Tibial nerve (tissue), 4 donors: Measurements from ENCODE around the gene TGM2. TPM values are rescaled to one million over a fixed set of nuclear protein-coding genes. Genes with fewer than 3 reads are reported as not detected.
A peak's percentile ranks its signal among the peaks of the same experiment; 100 is the strongest.

ENCODE experiments used
- DNase-seq, 2 donors: peaks; one replicate each; pipeline ENCODE4 v3.0.0-alpha.2; 2019; ENCODE audit warnings: low spot score in 2 of 2
- H3K27ac ChIP-seq, 4 donors: fragments of 200-600 bp; sonication (generic) in 3 of 4; one replicate each; pipeline ENCODE4 v1.5.1; 2017 to 2019; ENCODE audit warnings: mild to moderate bottlenecking in 1 of 4
- H3K27me3 ChIP-seq, 2 donors: fragments of 200-600 bp; sonication (generic) in 1 of 2; one replicate each; pipeline versions ENCODE4 v1.5.1 to v1.6.0; 2017 to 2019
- H3K36me3 ChIP-seq, 3 donors: fragments of 200-600 bp; sonication (generic); one replicate each; pipeline ENCODE4 v1.5.1; 2018 to 2019
- H3K4me1 ChIP-seq, 4 donors: fragments of 200-600 bp; sonication (generic) in 3 of 4; one replicate each; pipeline ENCODE4 v1.5.1; 2017 to 2019
- H3K4me3 ChIP-seq, 4 donors: fragments of 200-600 bp; sonication (generic) in 3 of 4; one replicate each; pipeline ENCODE4 v1.5.1; 2017 to 2019; ENCODE audit warnings: mild to moderate bottlenecking in 1 of 4, moderate library complexity in 1 of 4
- H3K9me3 ChIP-seq, 4 donors: fragments of 200-600 bp; sonication (generic) in 3 of 4; one replicate each; pipeline ENCODE4 v1.5.1; 2017 to 2019
- EP300 ChIP-seq, 2 donors: sonication (generic); formaldehyde crosslinking; IDR thresholded peaks; one replicate each; pipeline ENCODE4 v1.6.1; 2017; ENCODE audit warnings: antibody characterized with exemption in 2 of 2, mild to moderate bottlenecking in 1 of 2
- POLR2A ChIP-seq, 2 donors: fragments of 450-650 bp; IDR thresholded peaks; one replicate each; pipeline ENCODE4 v1.6.1; 2017; ENCODE audit warnings: antibody characterized with exemption in 2 of 2, mild to moderate bottlenecking in 2 of 2, moderate library complexity in 2 of 2
- WGBS, 2 donors: methylation state at CpG; one replicate each; pipeline ENCODE4 v1.1.5; 2018; 5-methylcytosine and 5-hydroxymethylcytosine counted together
- total RNA-seq, 4 donors: library from RNA; depleted of rRNA; stranded (reverse); fragments of >200 nt; gene quantifications; one replicate each; pipeline ENCODE4 v1.1.0, GENCODE V29; 2016
- TF ChIP-seq, protein P1 (sequence below), 5 experiments: fragments of 200-600 bp in 3 of 5; fragments of 450-650 bp in 2 of 5; sonication (generic) in 3 of 5; IDR thresholded peaks; one replicate each; pipeline ENCODE4 v1.5.1; 2016 to 2019; ENCODE audit warnings: antibody characterized with exemption in 5 of 5, mild to moderate bottlenecking in 3 of 5, moderate library complexity in 2 of 5

The TGM2 gene
- total RNA-seq, 4 donors from 2014 or later = 17.0 to 87.6 (median 55.8) TPM

DNA sequence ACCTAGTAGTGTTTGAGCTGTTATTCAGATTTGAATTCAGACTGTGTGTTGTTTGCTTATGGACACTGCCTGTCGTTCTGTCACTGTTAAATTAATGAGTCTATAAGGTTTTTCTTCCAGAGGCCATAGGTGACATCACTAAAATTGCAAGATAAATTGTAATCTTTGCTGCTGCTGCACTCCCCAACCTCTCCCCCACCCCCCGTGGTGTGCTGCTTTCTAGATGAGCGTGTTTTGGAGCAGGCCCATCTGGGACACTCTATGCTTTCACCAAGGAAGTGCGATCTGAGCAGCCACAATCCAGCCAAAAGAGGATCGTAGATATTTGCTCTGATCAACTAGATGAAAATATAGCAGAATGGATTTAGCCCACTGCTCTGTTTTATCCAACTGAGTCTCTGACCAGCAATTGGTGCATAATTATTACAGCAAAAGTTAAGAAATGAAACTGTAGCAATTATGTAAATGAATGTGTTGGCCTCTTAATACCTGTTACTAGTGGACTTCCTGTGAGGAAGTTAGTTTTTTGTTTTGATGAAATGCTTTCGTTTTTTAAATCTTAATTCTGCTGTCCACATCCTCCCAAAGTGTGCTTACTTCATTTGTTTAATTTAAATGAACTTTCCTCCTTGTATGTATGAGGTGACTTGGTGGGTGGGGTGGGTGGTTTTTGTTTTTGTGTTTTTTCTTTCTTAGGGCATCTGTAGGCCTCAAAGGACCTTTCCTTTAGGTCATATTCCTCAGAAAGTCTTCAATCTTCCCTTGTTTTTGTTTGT is 73.4 kb downstream of the TGM2 start:
- H3K4me1 ChIP-seq = peaks cover 0 to 35% (median 23%) of the 10 kb centered on the region in 4 donors
- no peak for TF ChIP-seq POLR2A (IDR thresholded peaks at IDR 0.05)
- no peak for TF ChIP-seq EP300 (IDR thresholded peaks at IDR 0.05)
- peak overlapping the region in 3 of 4 donors; percentile 14 to 66 (median 36) for H3K27ac ChIP-seq
- DNase-seq = no peak
- H3K36me3 ChIP-seq = peaks cover 0 to 50% (median 0%) of the 10 kb centered on the region in 3 donors
- no peak overlapping the region for H3K4me3 ChIP-seq
- 50 to 51% methylated on average over 6 of the region's 6 CpGs for WGBS, 2 donors
- H3K27me3 ChIP-seq = no peaks in the 10 kb centered on the region
- no peaks in the 10 kb centered on the region for H3K9me3 ChIP-seq

GRCh38 chr20:38090061-38090460 is 75.0 kb downstream of the TGM2 start:
- WGBS, 2 donors = 86 to 92% methylated on average over 7 of the region's 7 CpGs
- DNase-seq = no peak
- Histone ChIP-seq H3K27ac (no peak overlapping the region), H3K27me3 (no peaks in the 10 kb centered on the region), H3K9me3 (no peaks in the 10 kb centered on the region), H3K4me1 (peaks cover 0 to 31% (median 20%) of the 10 kb centered on the region in 4 donors), H3K4me3 (no peak overlapping the region), H3K36me3 (peaks cover 0 to 66% (median 0%) of the 10 kb centered on the region in 3 donors)
- TF ChIP-seq, protein P1, sequence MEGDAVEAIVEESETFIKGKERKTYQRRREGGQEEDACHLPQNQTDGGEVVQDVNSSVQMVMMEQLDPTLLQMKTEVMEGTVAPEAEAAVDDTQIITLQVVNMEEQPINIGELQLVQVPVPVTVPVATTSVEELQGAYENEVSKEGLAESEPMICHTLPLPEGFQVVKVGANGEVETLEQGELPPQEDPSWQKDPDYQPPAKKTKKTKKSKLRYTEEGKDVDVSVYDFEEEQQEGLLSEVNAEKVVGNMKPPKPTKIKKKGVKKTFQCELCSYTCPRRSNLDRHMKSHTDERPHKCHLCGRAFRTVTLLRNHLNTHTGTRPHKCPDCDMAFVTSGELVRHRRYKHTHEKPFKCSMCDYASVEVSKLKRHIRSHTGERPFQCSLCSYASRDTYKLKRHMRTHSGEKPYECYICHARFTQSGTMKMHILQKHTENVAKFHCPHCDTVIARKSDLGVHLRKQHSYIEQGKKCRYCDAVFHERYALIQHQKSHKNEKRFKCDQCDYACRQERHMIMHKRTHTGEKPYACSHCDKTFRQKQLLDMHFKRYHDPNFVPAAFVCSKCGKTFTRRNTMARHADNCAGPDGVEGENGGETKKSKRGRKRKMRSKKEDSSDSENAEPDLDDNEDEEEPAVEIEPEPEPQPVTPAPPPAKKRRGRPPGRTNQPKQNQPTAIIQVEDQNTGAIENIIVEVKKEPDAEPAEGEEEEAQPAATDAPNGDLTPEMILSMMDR (IDR thresholded peaks at IDR 0.05) = no peak
- TF ChIP-seq EP300 (IDR thresholded peaks at IDR 0.05) = no peak
- no peak for TF ChIP-seq POLR2A (IDR thresholded peaks at IDR 0.05)

GRCh38 chr20:38089500-38089899 is 75.6 kb downstream of the TGM2 start:
- Histone ChIP-seq H3K27ac (no peak overlapping the region), H3K36me3 (peaks cover 0 to 72% (median 0%) of the 10 kb centered on the region in 3 donors), H3K4me1 (peaks cover 0 to 25% (median 14%) of the 10 kb centered on the region in 4 donors), H3K27me3 (no peaks in the 10 kb centered on the region), H3K4me3 (no peak overlapping the region), H3K9me3 (no peaks in the 10 kb centered on the region)
- WGBS, 2 donors = 84 to 91% methylated on average over 10 of the region's 10 CpGs
- TF ChIP-seq, protein P1 (IDR thresholded peaks at IDR 0.05) = no peak
- no peak for TF ChIP-seq EP300 (IDR thresholded peaks at IDR 0.05)
- TF ChIP-seq POLR2A (IDR thresholded peaks at IDR 0.05) = no peak
- DNase-seq = no peak

DNA sequence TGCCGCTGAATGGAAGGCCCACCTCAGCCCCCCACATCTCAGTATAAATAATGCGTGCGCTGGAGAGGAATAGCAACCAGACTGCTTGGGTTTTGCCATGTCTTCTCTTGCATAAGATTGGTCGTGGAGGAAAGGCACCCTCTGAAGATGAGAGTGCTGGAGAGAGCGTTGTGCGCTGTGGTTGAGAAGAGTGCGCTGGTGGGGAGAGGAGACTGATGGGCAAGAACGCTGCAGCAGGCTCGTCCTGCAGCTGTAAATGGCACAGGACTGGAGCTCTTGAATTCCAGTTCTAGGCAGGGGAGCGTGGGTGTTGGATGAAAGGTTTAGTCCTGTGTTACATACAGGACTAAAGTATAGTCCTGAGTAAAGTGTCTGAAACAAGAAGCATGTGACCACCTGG is 80.0 kb downstream of the TGM2 start:
- DNase-seq = no peak
- no peak overlapping the region for H3K27ac ChIP-seq
- TF ChIP-seq, protein P1 (IDR thresholded peaks at IDR 0.05) = no peak
- TF ChIP-seq EP300 (IDR thresholded peaks at IDR 0.05) = no peak
- no peak for TF ChIP-seq POLR2A (IDR thresholded peaks at IDR 0.05)
- H3K9me3 ChIP-seq = no peaks in the 10 kb centered on the region
- no peaks in the 10 kb centered on the region for H3K4me1 ChIP-seq
- 88 to 91% methylated on average over 10 of the region's 10 CpGs for WGBS, 2 donors
- peaks cover 0 to 86% (median 0%) of the 10 kb centered on the region in 3 donors for H3K36me3 ChIP-seq
- no peaks in the 10 kb centered on the region for H3K27me3 ChIP-seq
- H3K4me3 ChIP-seq = no peak overlapping the region

- Histone ChIP-seq H3K4me1 (no peaks in the 10 kb centered on the region), H3K27me3 (no peaks in the 10 kb centered on the region), H3K9me3 (no peaks in the 10 kb centered on the region), H3K36me3 (peaks cover 0 to 86% (median 0%) of the 10 kb centered on the region in 3 donors), H3K27ac (no peak overlapping the region), H3K4me3 (no peak overlapping the region)
- WGBS, 2 donors = 53 to 56% methylated on average over 5 of the region's 5 CpGs
- TF ChIP-seq POLR2A (IDR thresholded peaks at IDR 0.05) (no peak), EP300 (IDR thresholded peaks at IDR 0.05) (no peak)
- TF ChIP-seq, protein P1 (IDR thresholded peaks at IDR 0.05) = no peak
- no peak for DNase-seq
Observed at GRCh38 chr20:38084425-38084951, 80.6 kb downstream of the TGM2 start.
